ENCODE measurements around the gene PRKAR1B. TPM values are rescaled to one million over a fixed set of nuclear protein-coding genes. Genes with fewer than 3 reads are reported as not detected.

PRKAR1B gene
- total RNA-seq, 2 experiments from 2014 or later, result 48.7 to 49.9 TPM

DNA sequence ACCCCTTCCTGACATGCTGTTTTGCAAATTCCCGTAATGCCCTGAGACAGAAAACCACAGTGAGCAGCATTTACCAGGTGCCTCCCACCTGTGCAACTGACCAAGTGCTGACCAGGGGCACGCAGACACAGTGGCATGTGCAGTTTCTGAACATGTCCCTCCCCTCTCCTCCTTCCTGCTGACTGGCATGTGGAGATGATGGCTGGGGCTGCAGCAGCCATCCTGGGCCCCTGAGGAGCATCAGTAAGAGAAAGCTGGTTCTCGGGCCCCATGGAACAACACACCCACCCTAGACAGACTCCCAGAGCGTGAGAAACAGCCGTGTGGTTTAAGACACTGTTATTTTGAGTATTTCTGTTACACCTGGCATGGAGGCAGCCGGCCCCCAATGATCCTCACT is 141.2 kb downstream of the PRKAR1B start:
- ATAC-seq, result no peak
- peaks cover 81% of the 10 kb centered on the region for H3K36me3 Mint-ChIP-seq (ENCODE audit: low read depth)
- peaks cover 39% of the 10 kb centered on the region for H3K4me1 Mint-ChIP-seq (ENCODE audit: low read depth)
- DNase-seq, result peak; percentile 28
- H3K27ac Mint-ChIP-seq, result peak overlapping the region; percentile 96
- ChIA-PET CTCF (interaction anchor here (0.6 kb wide), 1 partner anchor 31 kb away, joined by 3 read pairs; no protein-coding TSS in a partner anchor), POLR2A (interaction anchor here (1.1 to 3.2 kb wide), 4 partner anchors 11 to 32 kb away, joined by 4 to 50 read pairs (median 6); no protein-coding TSS in a partner anchor)
- intact Hi-C loops (cut with micrococcal nuclease), result no loop called here
- TF ChIP-seq CTCF (IDR thresholded peaks at IDR 0.05), result no peak
- peak overlapping the region; percentile 15 for H3K4me3 Mint-ChIP-seq
- no peaks in the 10 kb centered on the region for H3K27me3 Mint-ChIP-seq
- H3K9me3 Mint-ChIP-seq, result peaks cover 21% of the 10 kb centered on the region

GRCh38 chr7:585229-585711 is 141.8 kb downstream of the PRKAR1B start:
- intact Hi-C loops (cut with micrococcal nuclease), result no loop called here
- DNase-seq (peak; percentile 91), ATAC-seq (peak; percentile 70)
- ChIA-PET CTCF (interaction anchor here (0.6 to 1.0 kb wide), 2 partner anchors 15 to 32 kb away, joined by 3 to 4 read pairs; no protein-coding TSS in a partner anchor), POLR2A (interaction anchor here (1.0 to 3.2 kb wide), 7 partner anchors 10 to 222 kb away, joined by 3 to 50 read pairs (median 8); no protein-coding TSS in a partner anchor)
- H3K4me1 Mint-ChIP-seq (ENCODE audit: low read depth), result peaks cover 39% of the 10 kb centered on the region
- peak overlapping the region; percentile 96 for H3K27ac Mint-ChIP-seq
- peaks cover 83% of the 10 kb centered on the region for H3K36me3 Mint-ChIP-seq (ENCODE audit: low read depth)
- H3K27me3 Mint-ChIP-seq, result no peaks in the 10 kb centered on the region
- no peak for TF ChIP-seq CTCF (IDR thresholded peaks at IDR 0.05)
- peaks cover 21% of the 10 kb centered on the region for H3K9me3 Mint-ChIP-seq
- H3K4me3 Mint-ChIP-seq, result peak overlapping the region; percentile 78

GRCh38 chr7:584820-585219 is 142.3 kb downstream of the PRKAR1B start:
- peak overlapping the region; percentile 78 for H3K4me3 Mint-ChIP-seq
- no peak for DNase-seq
- intact Hi-C loops (cut with micrococcal nuclease), result no loop called here
- peaks cover 83% of the 10 kb centered on the region for H3K36me3 Mint-ChIP-seq (ENCODE audit: low read depth)
- H3K27ac Mint-ChIP-seq, result peak overlapping the region; percentile 96
- H3K9me3 Mint-ChIP-seq, result peaks cover 21% of the 10 kb centered on the region
- no peaks in the 10 kb centered on the region for H3K27me3 Mint-ChIP-seq
- TF ChIP-seq CTCF (IDR thresholded peaks at IDR 0.05), result no peak
- no peak for ATAC-seq
- ChIA-PET CTCF (interaction anchor here (1.0 kb wide), 1 partner anchor 16 kb away, joined by 4 read pairs; no protein-coding TSS in a partner anchor), POLR2A (interaction anchor here (1.0 to 3.2 kb wide), 7 partner anchors 11 to 221 kb away, joined by 3 to 50 read pairs (median 7); no protein-coding TSS in a partner anchor)
- peaks cover 39% of the 10 kb centered on the region for H3K4me1 Mint-ChIP-seq (ENCODE audit: low read depth)

DNA sequence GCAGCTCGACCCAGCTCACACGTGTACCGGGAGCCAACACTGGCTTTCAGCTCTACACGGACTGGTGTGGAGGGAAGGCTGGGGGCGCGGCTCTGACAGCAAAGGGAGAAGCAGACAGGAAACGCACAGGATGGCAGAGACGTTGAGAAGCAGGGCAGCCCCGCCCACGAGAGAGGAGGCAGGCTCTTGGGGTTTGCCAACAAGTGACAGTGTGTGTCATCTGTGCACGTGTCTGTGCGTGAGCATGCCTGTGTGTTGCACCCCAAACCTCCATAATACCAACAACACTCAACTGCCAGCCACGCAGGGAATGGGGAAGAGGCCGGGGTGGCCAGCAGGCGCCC is 143.0 kb downstream of the PRKAR1B start:
- peak; percentile 98 for DNase-seq
- CTCF ChIA-PET, result interaction anchor here (0.6 to 1.0 kb wide), 2 partner anchors 16 to 187 kb away, joined by 3 to 4 read pairs; no protein-coding TSS in a partner anchor
- H3K36me3 Mint-ChIP-seq (ENCODE audit: low read depth), result peaks cover 80% of the 10 kb centered on the region
- POLR2A ChIA-PET, result interaction anchor here (1.0 to 3.2 kb wide), 7 partner anchors 12 to 60 kb away, joined by 3 to 50 read pairs (median 6); no protein-coding TSS in a partner anchor
- TF ChIP-seq CTCF (IDR thresholded peaks at IDR 0.05), result no peak
- ATAC-seq, result peak; percentile 84
- H3K4me1 Mint-ChIP-seq (ENCODE audit: low read depth), result peaks cover 39% of the 10 kb centered on the region
- H3K9me3 Mint-ChIP-seq, result peaks cover 20% of the 10 kb centered on the region
- H3K4me3 Mint-ChIP-seq, result peak overlapping the region; percentile 78
- peak overlapping the region; percentile 96 for H3K27ac Mint-ChIP-seq
- no peaks in the 10 kb centered on the region for H3K27me3 Mint-ChIP-seq
- intact Hi-C loops (cut with micrococcal nuclease), result no loop called here
